RWPE1 (cell line): Measurements from ENCODE around the gene ELAVL3.
A peak's percentile ranks its signal among the peaks of the same experiment; 100 is the strongest.

Experiments
- CTCF ChIA-PET: fragments of 350-600 bp; sonication (Branson Sonifier 250); formaldehyde crosslinking; extraction: SDS; loops from one replicate; lab custom pipeline; 2021; lab: Yijun Ruan, JAX
- POLR2A ChIA-PET: fragments of 400-600 bp; formaldehyde crosslinking; extraction: SDS; loops from one replicate; lab custom pipeline; 2020; ENCODE audit warnings: antibody characterized with exemption; ENCODE audit not compliant: low non-redundant PET; lab: Yijun Ruan, JAX
- DNase-seq: peaks from one replicate; pipeline ENCODE4 v3.0.0; 2012; ENCODE audit warnings: low spot score
- H3K27ac ChIP-seq: fragments of 450-650 bp; 2 replicates; pipeline ENCODE4 v1.5.1; 2017
- CTCF ChIP-seq: fragments of 450-650 bp; conservative IDR thresholded peaks from 2 replicates; pipeline ENCODE4 v1.5.1; 2017; ENCODE audit warnings: low read depth, mild to moderate bottlenecking

ELAVL3 gene

GRCh38 chr19:11453468-11454341 is 27.1 kb downstream of the ELAVL3 start:
- POLR2A ChIA-PET = no interaction called here
- no peak overlapping the region for H3K27ac ChIP-seq
- CTCF ChIA-PET = no interaction called here
- DNase-seq = no peak
- peak; percentile 30 for TF ChIP-seq CTCF

GRCh38 chr19:11452620-11453310 is 28.1 kb downstream of the ELAVL3 start:
- DNase-seq = no peak
- no peak for TF ChIP-seq CTCF
- CTCF ChIA-PET = interaction anchor here (0.6 kb wide), 1 partner anchor 327 kb away, joined by 3 read pairs; no protein-coding TSS in a partner anchor

GRCh38 chr19:11451871-11452619 is 28.8 kb downstream of the ELAVL3 start:
- DNase-seq = no peak
- CTCF ChIA-PET = interaction anchor here (0.6 kb wide), 1 partner anchor 326 kb away, joined by 3 read pairs; no protein-coding TSS in a partner anchor
- POLR2A ChIA-PET = no interaction called here
- no peak for TF ChIP-seq CTCF
- no peak overlapping the region for H3K27ac ChIP-seq

More at GRCh38 chr19:11452620-11453310, 28.1 kb downstream of the ELAVL3 start:
- no peak overlapping the region for H3K27ac ChIP-seq
- POLR2A ChIA-PET = no interaction called here

DNA sequence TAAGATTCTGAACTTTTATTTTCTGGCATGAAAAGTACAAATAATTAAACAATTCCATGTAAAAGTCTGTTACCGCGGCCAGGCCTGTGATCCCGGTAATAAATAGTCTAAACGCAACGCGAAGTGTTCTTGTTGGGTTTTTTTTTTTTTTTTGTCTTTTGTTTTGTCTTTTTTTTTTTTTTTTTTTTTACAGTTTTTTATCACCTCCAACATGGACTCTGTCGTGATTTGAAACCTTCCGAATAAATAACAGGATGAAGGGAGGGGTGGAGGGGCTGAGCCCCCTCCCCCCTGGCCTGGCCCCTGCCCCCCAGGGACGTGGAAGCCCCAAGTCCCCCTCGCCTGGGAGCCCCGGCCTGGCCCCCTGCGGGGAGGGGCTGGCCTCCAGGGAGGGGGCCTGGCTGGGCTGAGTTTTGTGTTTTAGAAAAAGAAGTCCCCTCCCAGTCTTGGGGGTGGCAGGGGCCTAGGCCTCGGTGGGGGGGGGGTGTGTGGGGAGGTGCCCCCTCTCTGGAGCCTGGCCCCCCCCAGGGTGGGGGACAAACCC is 29.4 kb downstream of the ELAVL3 start:
- no peak for TF ChIP-seq CTCF
- ChIA-PET CTCF (no interaction called here), POLR2A (no interaction called here)
- H3K27ac ChIP-seq = no peak overlapping the region
- no peak for DNase-seq

DNA sequence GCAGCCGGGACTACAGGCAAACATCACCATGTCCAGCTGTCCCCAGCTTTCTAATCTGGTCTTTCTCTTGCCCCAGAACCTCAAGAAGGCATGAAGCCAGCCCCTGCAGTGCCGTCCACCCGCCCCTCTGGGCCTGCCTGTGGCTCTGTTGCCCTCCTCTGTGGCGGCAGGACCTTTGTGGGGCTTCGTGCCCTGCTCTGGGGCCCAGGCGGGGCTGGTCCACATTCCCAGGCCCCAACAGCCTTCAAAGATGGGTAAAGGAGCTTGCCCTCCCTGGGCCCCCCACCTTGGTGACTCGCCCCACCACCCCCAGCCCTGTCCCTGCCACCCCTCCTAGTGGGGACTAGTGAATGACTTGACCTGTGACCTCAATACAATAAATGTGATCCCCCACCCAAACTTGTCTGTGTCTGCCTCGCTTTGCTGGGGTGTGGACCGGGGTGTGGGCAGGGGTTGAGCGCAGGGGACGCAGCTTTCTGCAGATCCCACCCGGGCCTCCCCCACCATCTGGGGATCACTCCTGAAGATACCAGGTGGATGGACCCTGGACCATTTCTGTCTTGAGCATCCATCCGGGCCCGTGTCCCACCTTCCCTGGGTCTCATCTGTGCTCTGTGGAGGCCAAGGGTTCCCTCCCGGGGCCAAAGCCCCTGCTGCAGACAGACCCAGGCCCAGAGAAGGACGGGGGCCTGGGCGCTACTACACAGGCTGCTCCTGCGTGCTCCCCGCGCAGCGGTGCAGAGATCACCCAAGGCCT is 30.1 kb downstream of the ELAVL3 start:
- ChIA-PET POLR2A (no interaction called here), CTCF (no interaction called here)
- no peak for DNase-seq
- H3K27ac ChIP-seq = peak overlapping the region; percentile 31
- TF ChIP-seq CTCF = no peak
